AG08396 (cell line): ENCODE results near the gene PCDHB16.

Experiments
- DNase-seq: peaks from one replicate; pipeline ENCODE4 v3.0.0; 2012; ENCODE audit warnings: low spot score, mixed read lengths

Gene PCDHB16

GRCh38 chr5:141234109-141234667 lies 52.0 kb downstream of the PCDHB16 start:
- DNase-seq = no peak
